H9 (cell line): ENCODE data around the gene ZNF490. TPM values are rescaled to one million over a fixed set of nuclear protein-coding genes. Genes with fewer than 3 reads are reported as not detected.

Experiments used
- DNase-seq: peaks from one replicate; pipeline ENCODE4 v3.0.0-alpha.2; 2017
- H2AFZ ChIP-seq: one replicate; pipeline ENCODE4 v1.6.1; 2013; ENCODE audit warnings: mild to moderate bottlenecking, low read length, control low read depth, moderate library complexity
- H2AK5ac ChIP-seq: 2 replicates; pipeline ENCODE4 v1.6.1; 2013; ENCODE audit warnings: low read length, control low read depth, mixed read lengths; ENCODE audit not compliant: insufficient read length
- H2BK120ac ChIP-seq: one replicate; pipeline ENCODE4 v1.6.1; 2013; ENCODE audit warnings: low read depth, mild to moderate bottlenecking, low read length, control low read depth, inconsistent platforms; ENCODE audit not compliant: poor library complexity, severe bottlenecking
- H2BK12ac ChIP-seq: 2 replicates; pipeline ENCODE4 v1.6.1; 2013; ENCODE audit warnings: low read length, control low read depth, mixed read lengths, low read depth; ENCODE audit not compliant: insufficient read length
- H2BK15ac ChIP-seq: 2 replicates; pipeline ENCODE4 v1.6.1; 2013; ENCODE audit warnings: low read depth, low read length, control low read depth
- H2BK20ac ChIP-seq: one replicate; pipeline ENCODE4 v1.6.1; 2013; ENCODE audit warnings: low read depth, mild to moderate bottlenecking, low read length, control low read depth, inconsistent platforms; ENCODE audit not compliant: poor library complexity, severe bottlenecking
- H2BK5ac ChIP-seq: 2 replicates; pipeline ENCODE4 v1.6.1; 2013; ENCODE audit warnings: low read length, control low read depth, mixed read lengths; ENCODE audit not compliant: insufficient read length
- H3K14ac ChIP-seq: 2 replicates; pipeline ENCODE4 v1.6.1; 2013; ENCODE audit warnings: low read length, control low read depth; ENCODE audit not compliant: insufficient read depth
- H3K18ac ChIP-seq: 2 replicates; pipeline ENCODE4 v1.6.1; 2013; ENCODE audit warnings: low read depth, mild to moderate bottlenecking, mixed read lengths, low read length, control low read depth; ENCODE audit not compliant: insufficient read length
- H3K23ac ChIP-seq: 2 replicates; pipeline ENCODE4 v1.6.1; 2013; ENCODE audit warnings: low read length, control low read depth, mixed read lengths, low read depth; ENCODE audit not compliant: insufficient read length
- H3K23me2 ChIP-seq: 2 replicates; pipeline ENCODE4 v1.6.1; 2013; ENCODE audit warnings: low read depth, mild to moderate bottlenecking, mixed read lengths, low read length, control low read depth; ENCODE audit not compliant: insufficient read length, poor library complexity, severe bottlenecking
- H3K27ac ChIP-seq: 2 replicates; pipeline ENCODE4 v1.5.1; 2013; ENCODE audit warnings: low read length, control low read depth, mixed read lengths, low read depth; ENCODE audit not compliant: insufficient read length
- H3K27me3 ChIP-seq: 2 replicates; pipeline ENCODE4 v1.6.1; 2013; ENCODE audit warnings: low read length, control low read depth, inconsistent platforms; ENCODE audit not compliant: insufficient read depth
- H3K4ac ChIP-seq: 2 replicates; pipeline ENCODE4 v1.6.1; 2013; ENCODE audit warnings: low read depth, mild to moderate bottlenecking, control low read depth, inconsistent platforms, low read length, moderate library complexity
- H3K4me1 ChIP-seq: 2 replicates; pipeline ENCODE4 v1.6.1; 2013; ENCODE audit warnings: low read length, control low read depth, inconsistent platforms; ENCODE audit not compliant: insufficient read depth
- H3K4me2 ChIP-seq: 2 replicates; pipeline ENCODE4 v1.6.1; 2013; ENCODE audit warnings: low read length, control low read depth, mixed read lengths; ENCODE audit not compliant: insufficient read length, insufficient read depth
- H3K56ac ChIP-seq: 2 replicates; pipeline ENCODE4 v1.6.1; 2013; ENCODE audit warnings: low read depth, mild to moderate bottlenecking, mixed read lengths, low read length, control low read depth; ENCODE audit not compliant: insufficient read length
- H3K79me1 ChIP-seq: 2 replicates; pipeline ENCODE4 v1.6.1; 2013; ENCODE audit warnings: low read depth, mild to moderate bottlenecking, moderate library complexity, low read length, control low read depth, inconsistent platforms; ENCODE audit not compliant: insufficient read depth, poor library complexity, severe bottlenecking
- H3K79me2 ChIP-seq: 2 replicates; pipeline ENCODE4 v1.6.1; 2013; ENCODE audit warnings: low read length, control low read depth, inconsistent platforms; ENCODE audit not compliant: insufficient read depth
- H3K9ac ChIP-seq: 2 replicates; pipeline ENCODE4 v1.6.1; 2013; ENCODE audit warnings: low read length, control low read depth, mixed read lengths; ENCODE audit not compliant: insufficient read length; ENCODE audit errors: extremely low read depth
- H3K9me3 ChIP-seq: one replicate; pipeline ENCODE4 v1.6.1; 2013; ENCODE audit warnings: low read depth, low read length, inconsistent platforms; ENCODE audit not compliant: control insufficient read depth
- H3T11ph ChIP-seq: one replicate; pipeline ENCODE4 v1.6.1; 2013; ENCODE audit warnings: mild to moderate bottlenecking, low read length, control low read depth, inconsistent platforms
- H4K20me1 ChIP-seq: one replicate; pipeline ENCODE4 v1.6.1; 2013; ENCODE audit not compliant: control insufficient read depth, insufficient read length, insufficient read depth
- H4K5ac ChIP-seq: 2 replicates; pipeline ENCODE4 v1.6.1; 2013; ENCODE audit warnings: low read depth, mild to moderate bottlenecking, mixed read lengths, low read length, control low read depth; ENCODE audit not compliant: insufficient read length
- H4K8ac ChIP-seq: replicated peaks from 2 replicates; pipeline ENCODE4 v1.6.1; 2013; ENCODE audit warnings: low read length, control low read depth, mixed read lengths, low read depth; ENCODE audit not compliant: insufficient read length
- H4K91ac ChIP-seq: 2 replicates; pipeline ENCODE4 v1.6.1; 2013; ENCODE audit warnings: low read depth, mild to moderate bottlenecking, moderate library complexity, mixed read lengths, low read length, control low read depth; ENCODE audit not compliant: insufficient read length
- H3K27ac Mint-ChIP-seq, 3 experiments: 2 replicates in 2 of 3; 3 replicates in 1 of 3; pipeline ENCODE4 v1.8.0; 2020 to 2021; ENCODE audit warnings: mixed read lengths in 3 of 3, mild to moderate bottlenecking in 1 of 3, moderate library complexity in 1 of 3
- H3K27me3 Mint-ChIP-seq: 2 replicates; pipeline ENCODE4 v1.8.0; 2021; ENCODE audit warnings: low read depth, mild to moderate bottlenecking, moderate library complexity, mixed read lengths
- H3K36me3 Mint-ChIP-seq, 3 experiments: 2 replicates in 2 of 3; 3 replicates in 1 of 3; pipeline ENCODE4 v1.8.0; 2020 to 2021; ENCODE audit warnings: low read depth in 3 of 3, mixed read lengths in 3 of 3; ENCODE audit not compliant: insufficient read depth in 1 of 3
- H3K4me1 Mint-ChIP-seq, 2 experiments: 2 replicates each; pipeline ENCODE4 v1.8.0; 2020; ENCODE audit warnings: mixed read lengths in 2 of 2
- H3K4me3 Mint-ChIP-seq, 2 experiments: 2 replicates in 1 of 2; 3 replicates in 1 of 2; pipeline ENCODE4 v1.8.0; 2020 to 2021; ENCODE audit warnings: mild to moderate bottlenecking in 2 of 2, mixed read lengths in 2 of 2, moderate library complexity in 1 of 2
- H3K9me3 Mint-ChIP-seq, 2 experiments: 2 replicates in 1 of 2; 3 replicates in 1 of 2; pipeline ENCODE4 v1.8.0; 2020; ENCODE audit warnings: mild to moderate bottlenecking in 2 of 2, mixed read lengths in 2 of 2, moderate library complexity in 1 of 2
- WGBS: extraction: QIAGEN DNeasy Blood & Tissue Kit; methylation state at CpG from one replicate; pipeline ENCODE4 v1.1.7; 2013; ENCODE audit warnings: missing lambda C conversion rate, low lambda C conversion rate, mixed read lengths; ENCODE audit not compliant: insufficient read length; ENCODE audit errors: extremely low coverage; 5-methylcytosine and 5-hydroxymethylcytosine counted together
- total RNA-seq: library from RNA; stranded (reverse); gene quantifications from 2 replicates; pipeline ENCODE4 v1.2.1, GENCODE V29; 2021
- TF ChIP-seq, protein P1 (sequence below): fragments of 200-600 bp; sonication (generic); conservative IDR thresholded peaks from 3 replicates; pipeline ENCODE4 v1.8.0; 2021; ENCODE audit warnings: antibody characterized with exemption, mild to moderate bottlenecking

The ZNF490 gene
- total RNA-seq, 1 experiment from 2014 or later: 10.1 TPM

- Mint-ChIP-seq H3K36me3 (peaks cover 8 to 17% (median 14%) of the 10 kb centered on the region in 3 experiments), H3K27me3 (peaks cover 2% of the 10 kb centered on the region; the same call in 1 of the 2 replicates), H3K27ac (no peak overlapping the region; a peak in 1 of 7 replicates), H3K4me1 (peaks cover 0 to 2% of the 10 kb centered on the region in 2 experiments; a peak in 1 of 4 replicates), H3K9me3 (peaks cover 0 to 5% of the 10 kb centered on the region in 2 experiments; a peak in 3 of 5 replicates), H3K4me3 (peak overlapping the region in 1 of 2 experiments; percentile 34; a peak in 1 of 5 replicates)
- H3K9ac ChIP-seq: no peak overlapping the region
- H4K8ac ChIP-seq: no peak overlapping the region
- no peak overlapping the region for H2BK12ac ChIP-seq
- H3T11ph ChIP-seq: no peak overlapping the region
- H2BK5ac ChIP-seq: no peak overlapping the region
- H3K4ac ChIP-seq: no peak overlapping the region
- H2BK20ac ChIP-seq: no peak overlapping the region
- H3K79me1 ChIP-seq: no peaks in the 10 kb centered on the region
- no peak overlapping the region for H3K4me2 ChIP-seq
- TF ChIP-seq, protein P1, sequence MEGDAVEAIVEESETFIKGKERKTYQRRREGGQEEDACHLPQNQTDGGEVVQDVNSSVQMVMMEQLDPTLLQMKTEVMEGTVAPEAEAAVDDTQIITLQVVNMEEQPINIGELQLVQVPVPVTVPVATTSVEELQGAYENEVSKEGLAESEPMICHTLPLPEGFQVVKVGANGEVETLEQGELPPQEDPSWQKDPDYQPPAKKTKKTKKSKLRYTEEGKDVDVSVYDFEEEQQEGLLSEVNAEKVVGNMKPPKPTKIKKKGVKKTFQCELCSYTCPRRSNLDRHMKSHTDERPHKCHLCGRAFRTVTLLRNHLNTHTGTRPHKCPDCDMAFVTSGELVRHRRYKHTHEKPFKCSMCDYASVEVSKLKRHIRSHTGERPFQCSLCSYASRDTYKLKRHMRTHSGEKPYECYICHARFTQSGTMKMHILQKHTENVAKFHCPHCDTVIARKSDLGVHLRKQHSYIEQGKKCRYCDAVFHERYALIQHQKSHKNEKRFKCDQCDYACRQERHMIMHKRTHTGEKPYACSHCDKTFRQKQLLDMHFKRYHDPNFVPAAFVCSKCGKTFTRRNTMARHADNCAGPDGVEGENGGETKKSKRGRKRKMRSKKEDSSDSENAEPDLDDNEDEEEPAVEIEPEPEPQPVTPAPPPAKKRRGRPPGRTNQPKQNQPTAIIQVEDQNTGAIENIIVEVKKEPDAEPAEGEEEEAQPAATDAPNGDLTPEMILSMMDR: peak; percentile 49
- H2BK120ac ChIP-seq: no peak overlapping the region
- H3K56ac ChIP-seq: no peak overlapping the region
- no peak overlapping the region for H2AFZ ChIP-seq
- no peaks in the 10 kb centered on the region for H3K27me3 ChIP-seq
- no peak overlapping the region for H3K14ac ChIP-seq
- no peak overlapping the region for H4K5ac ChIP-seq
- no peak overlapping the region for H4K91ac ChIP-seq
- no CpG with 5 or more reads among the region's 29 CpGs for WGBS
- H3K79me2 ChIP-seq: no peaks in the 10 kb centered on the region
- H3K9me3 ChIP-seq: no peaks in the 10 kb centered on the region
- no peak overlapping the region for H3K23ac ChIP-seq
- no peak overlapping the region for H2AK5ac ChIP-seq
- no peaks in the 10 kb centered on the region for H4K20me1 ChIP-seq
- no peaks in the 10 kb centered on the region for H3K4me1 ChIP-seq
- no peak overlapping the region for H2BK15ac ChIP-seq
- no peak overlapping the region for H3K18ac ChIP-seq
- no peaks in the 10 kb centered on the region for H3K23me2 ChIP-seq
- DNase-seq: peak; percentile 76
- no peak overlapping the region for H3K27ac ChIP-seq
Measured at GRCh38 chr19:12648088-12648487, 37.5 kb upstream of the ZNF490 start.
